H9 (cell line): ENCODE measurements around the gene KRTCAP2. TPM values are rescaled to one million over a fixed set of nuclear protein-coding genes. Genes with fewer than 3 reads are reported as not detected.

Experiments
- DNase-seq: peaks from one replicate; pipeline ENCODE4 v3.0.0-alpha.2; 2017
- H2AFZ ChIP-seq: one replicate; pipeline ENCODE4 v1.6.1; 2013; ENCODE audit warnings: mild to moderate bottlenecking, low read length, control low read depth, moderate library complexity
- H2AK5ac ChIP-seq: 2 replicates; pipeline ENCODE4 v1.6.1; 2013; ENCODE audit warnings: low read length, control low read depth, mixed read lengths; ENCODE audit not compliant: insufficient read length
- H2BK120ac ChIP-seq: one replicate; pipeline ENCODE4 v1.6.1; 2013; ENCODE audit warnings: low read depth, mild to moderate bottlenecking, low read length, control low read depth, inconsistent platforms; ENCODE audit not compliant: poor library complexity, severe bottlenecking
- H2BK12ac ChIP-seq: 2 replicates; pipeline ENCODE4 v1.6.1; 2013; ENCODE audit warnings: low read length, control low read depth, mixed read lengths, low read depth; ENCODE audit not compliant: insufficient read length
- H2BK15ac ChIP-seq: 2 replicates; pipeline ENCODE4 v1.6.1; 2013; ENCODE audit warnings: low read depth, low read length, control low read depth
- H2BK20ac ChIP-seq: one replicate; pipeline ENCODE4 v1.6.1; 2013; ENCODE audit warnings: low read depth, mild to moderate bottlenecking, low read length, control low read depth, inconsistent platforms; ENCODE audit not compliant: poor library complexity, severe bottlenecking
- H2BK5ac ChIP-seq: 2 replicates; pipeline ENCODE4 v1.6.1; 2013; ENCODE audit warnings: low read length, control low read depth, mixed read lengths; ENCODE audit not compliant: insufficient read length
- H3K14ac ChIP-seq: 2 replicates; pipeline ENCODE4 v1.6.1; 2013; ENCODE audit warnings: low read length, control low read depth; ENCODE audit not compliant: insufficient read depth
- H3K18ac ChIP-seq: 2 replicates; pipeline ENCODE4 v1.6.1; 2013; ENCODE audit warnings: low read depth, mild to moderate bottlenecking, mixed read lengths, low read length, control low read depth; ENCODE audit not compliant: insufficient read length
- H3K23ac ChIP-seq: 2 replicates; pipeline ENCODE4 v1.6.1; 2013; ENCODE audit warnings: low read length, control low read depth, mixed read lengths, low read depth; ENCODE audit not compliant: insufficient read length
- H3K23me2 ChIP-seq: 2 replicates; pipeline ENCODE4 v1.6.1; 2013; ENCODE audit warnings: low read depth, mild to moderate bottlenecking, mixed read lengths, low read length, control low read depth; ENCODE audit not compliant: insufficient read length, poor library complexity, severe bottlenecking
- H3K27ac ChIP-seq: 2 replicates; pipeline ENCODE4 v1.5.1; 2013; ENCODE audit warnings: low read length, control low read depth, mixed read lengths, low read depth; ENCODE audit not compliant: insufficient read length
- H3K27me3 ChIP-seq: 2 replicates; pipeline ENCODE4 v1.6.1; 2013; ENCODE audit warnings: low read length, control low read depth, inconsistent platforms; ENCODE audit not compliant: insufficient read depth
- H3K4ac ChIP-seq: 2 replicates; pipeline ENCODE4 v1.6.1; 2013; ENCODE audit warnings: low read depth, mild to moderate bottlenecking, control low read depth, inconsistent platforms, low read length, moderate library complexity
- H3K4me1 ChIP-seq: 2 replicates; pipeline ENCODE4 v1.6.1; 2013; ENCODE audit warnings: low read length, control low read depth, inconsistent platforms; ENCODE audit not compliant: insufficient read depth
- H3K4me2 ChIP-seq: 2 replicates; pipeline ENCODE4 v1.6.1; 2013; ENCODE audit warnings: low read length, control low read depth, mixed read lengths; ENCODE audit not compliant: insufficient read length, insufficient read depth
- H3K56ac ChIP-seq: 2 replicates; pipeline ENCODE4 v1.6.1; 2013; ENCODE audit warnings: low read depth, mild to moderate bottlenecking, mixed read lengths, low read length, control low read depth; ENCODE audit not compliant: insufficient read length
- H3K79me1 ChIP-seq: 2 replicates; pipeline ENCODE4 v1.6.1; 2013; ENCODE audit warnings: low read depth, mild to moderate bottlenecking, moderate library complexity, low read length, control low read depth, inconsistent platforms; ENCODE audit not compliant: insufficient read depth, poor library complexity, severe bottlenecking
- H3K79me2 ChIP-seq: 2 replicates; pipeline ENCODE4 v1.6.1; 2013; ENCODE audit warnings: low read length, control low read depth, inconsistent platforms; ENCODE audit not compliant: insufficient read depth
- H3K9ac ChIP-seq: 2 replicates; pipeline ENCODE4 v1.6.1; 2013; ENCODE audit warnings: low read length, control low read depth, mixed read lengths; ENCODE audit not compliant: insufficient read length; ENCODE audit errors: extremely low read depth
- H3K9me3 ChIP-seq: one replicate; pipeline ENCODE4 v1.6.1; 2013; ENCODE audit warnings: low read depth, low read length, inconsistent platforms; ENCODE audit not compliant: control insufficient read depth
- H3T11ph ChIP-seq: one replicate; pipeline ENCODE4 v1.6.1; 2013; ENCODE audit warnings: mild to moderate bottlenecking, low read length, control low read depth, inconsistent platforms
- H4K20me1 ChIP-seq: one replicate; pipeline ENCODE4 v1.6.1; 2013; ENCODE audit not compliant: control insufficient read depth, insufficient read length, insufficient read depth
- H4K5ac ChIP-seq: 2 replicates; pipeline ENCODE4 v1.6.1; 2013; ENCODE audit warnings: low read depth, mild to moderate bottlenecking, mixed read lengths, low read length, control low read depth; ENCODE audit not compliant: insufficient read length
- H4K8ac ChIP-seq: replicated peaks from 2 replicates; pipeline ENCODE4 v1.6.1; 2013; ENCODE audit warnings: low read length, control low read depth, mixed read lengths, low read depth; ENCODE audit not compliant: insufficient read length
- H4K91ac ChIP-seq: 2 replicates; pipeline ENCODE4 v1.6.1; 2013; ENCODE audit warnings: low read depth, mild to moderate bottlenecking, moderate library complexity, mixed read lengths, low read length, control low read depth; ENCODE audit not compliant: insufficient read length
- H3K27ac Mint-ChIP-seq, 3 experiments: 2 replicates in 2 of 3; 3 replicates in 1 of 3; pipeline ENCODE4 v1.8.0; 2020 to 2021; ENCODE audit warnings: mixed read lengths in 3 of 3, mild to moderate bottlenecking in 1 of 3, moderate library complexity in 1 of 3
- H3K27me3 Mint-ChIP-seq: 2 replicates; pipeline ENCODE4 v1.8.0; 2021; ENCODE audit warnings: low read depth, mild to moderate bottlenecking, moderate library complexity, mixed read lengths
- H3K36me3 Mint-ChIP-seq, 3 experiments: 2 replicates in 2 of 3; 3 replicates in 1 of 3; pipeline ENCODE4 v1.8.0; 2020 to 2021; ENCODE audit warnings: low read depth in 3 of 3, mixed read lengths in 3 of 3; ENCODE audit not compliant: insufficient read depth in 1 of 3
- H3K4me1 Mint-ChIP-seq, 2 experiments: 2 replicates each; pipeline ENCODE4 v1.8.0; 2020; ENCODE audit warnings: mixed read lengths in 2 of 2
- H3K4me3 Mint-ChIP-seq, 2 experiments: 2 replicates in 1 of 2; 3 replicates in 1 of 2; pipeline ENCODE4 v1.8.0; 2020 to 2021; ENCODE audit warnings: mild to moderate bottlenecking in 2 of 2, mixed read lengths in 2 of 2, moderate library complexity in 1 of 2
- H3K9me3 Mint-ChIP-seq, 2 experiments: 2 replicates in 1 of 2; 3 replicates in 1 of 2; pipeline ENCODE4 v1.8.0; 2020; ENCODE audit warnings: mild to moderate bottlenecking in 2 of 2, mixed read lengths in 2 of 2, moderate library complexity in 1 of 2
- WGBS: extraction: QIAGEN DNeasy Blood & Tissue Kit; methylation state at CpG from one replicate; pipeline ENCODE4 v1.1.7; 2013; ENCODE audit warnings: missing lambda C conversion rate, low lambda C conversion rate, mixed read lengths; ENCODE audit not compliant: insufficient read length; ENCODE audit errors: extremely low coverage; 5-methylcytosine and 5-hydroxymethylcytosine counted together
- total RNA-seq: library from RNA; stranded (reverse); gene quantifications from 2 replicates; pipeline ENCODE4 v1.2.1, GENCODE V29; 2021
- TF ChIP-seq, protein P1 (sequence below): fragments of 200-600 bp; sonication (generic); conservative IDR thresholded peaks from 3 replicates; pipeline ENCODE4 v1.8.0; 2021; ENCODE audit warnings: antibody characterized with exemption, mild to moderate bottlenecking

The KRTCAP2 gene
- total RNA-seq, 1 experiment from 2014 or later = 149 TPM

DNA sequence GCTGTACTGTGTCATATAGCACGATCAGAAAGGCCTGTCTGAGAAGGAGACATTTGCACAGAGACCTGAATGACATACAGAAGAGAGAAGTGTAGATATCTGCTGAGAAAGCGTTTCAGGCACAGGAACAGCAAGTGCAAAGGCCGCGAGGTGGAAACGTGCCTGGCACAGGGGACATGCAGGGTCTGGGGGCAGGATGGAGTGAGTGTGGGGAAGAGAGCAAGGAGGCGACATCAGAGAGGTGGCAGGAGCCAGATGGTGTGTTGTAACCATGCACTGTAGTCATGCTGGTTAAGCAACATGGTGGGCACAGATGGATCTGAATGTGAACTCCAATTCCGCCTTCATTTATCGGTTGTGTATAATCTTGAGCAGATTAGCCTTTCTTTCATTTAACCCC is 13.0 kb downstream of the KRTCAP2 start:
- H3K4me1 Mint-ChIP-seq = no peaks in the 10 kb centered on the region
- H4K5ac ChIP-seq = no peak overlapping the region
- H3K79me1 ChIP-seq = no peaks in the 10 kb centered on the region
- H3K27ac Mint-ChIP-seq = no peak overlapping the region
- H3K27ac ChIP-seq = no peak overlapping the region
- H3K18ac ChIP-seq = no peak overlapping the region
- H3K4me3 Mint-ChIP-seq = no peak overlapping the region
- no peaks in the 10 kb centered on the region for H3K9me3 ChIP-seq
- no peak overlapping the region for H3K56ac ChIP-seq
- no peak overlapping the region for H4K91ac ChIP-seq
- no peak overlapping the region for H4K8ac ChIP-seq
- no peak overlapping the region for H3K9ac ChIP-seq
- H3K27me3 Mint-ChIP-seq = peaks cover 27% of the 10 kb centered on the region
- H3K4me1 ChIP-seq = no peaks in the 10 kb centered on the region
- no peak overlapping the region for H2BK12ac ChIP-seq
- no peaks in the 10 kb centered on the region for H4K20me1 ChIP-seq
- H3K36me3 Mint-ChIP-seq = no peaks in the 10 kb centered on the region
- H3K14ac ChIP-seq = no peak overlapping the region
- no peak for DNase-seq
- no peak overlapping the region for H3K23ac ChIP-seq
- H2BK120ac ChIP-seq = no peak overlapping the region
- H3T11ph ChIP-seq = no peak overlapping the region
- H3K4me2 ChIP-seq = no peak overlapping the region
- no peak overlapping the region for H2AK5ac ChIP-seq
- no CpG with 5 or more reads among the region's 8 CpGs for WGBS
- no peak overlapping the region for H2BK15ac ChIP-seq
- no peak overlapping the region for H2AFZ ChIP-seq
- H3K27me3 ChIP-seq = no peaks in the 10 kb centered on the region
- H3K9me3 Mint-ChIP-seq = peaks cover 0 to 5% of the 10 kb centered on the region in 2 experiments; a peak in 3 of 5 replicates
- H2BK5ac ChIP-seq = no peak overlapping the region
- no peak overlapping the region for H3K4ac ChIP-seq
- TF ChIP-seq, protein P1, sequence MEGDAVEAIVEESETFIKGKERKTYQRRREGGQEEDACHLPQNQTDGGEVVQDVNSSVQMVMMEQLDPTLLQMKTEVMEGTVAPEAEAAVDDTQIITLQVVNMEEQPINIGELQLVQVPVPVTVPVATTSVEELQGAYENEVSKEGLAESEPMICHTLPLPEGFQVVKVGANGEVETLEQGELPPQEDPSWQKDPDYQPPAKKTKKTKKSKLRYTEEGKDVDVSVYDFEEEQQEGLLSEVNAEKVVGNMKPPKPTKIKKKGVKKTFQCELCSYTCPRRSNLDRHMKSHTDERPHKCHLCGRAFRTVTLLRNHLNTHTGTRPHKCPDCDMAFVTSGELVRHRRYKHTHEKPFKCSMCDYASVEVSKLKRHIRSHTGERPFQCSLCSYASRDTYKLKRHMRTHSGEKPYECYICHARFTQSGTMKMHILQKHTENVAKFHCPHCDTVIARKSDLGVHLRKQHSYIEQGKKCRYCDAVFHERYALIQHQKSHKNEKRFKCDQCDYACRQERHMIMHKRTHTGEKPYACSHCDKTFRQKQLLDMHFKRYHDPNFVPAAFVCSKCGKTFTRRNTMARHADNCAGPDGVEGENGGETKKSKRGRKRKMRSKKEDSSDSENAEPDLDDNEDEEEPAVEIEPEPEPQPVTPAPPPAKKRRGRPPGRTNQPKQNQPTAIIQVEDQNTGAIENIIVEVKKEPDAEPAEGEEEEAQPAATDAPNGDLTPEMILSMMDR = no peak
- no peaks in the 10 kb centered on the region for H3K79me2 ChIP-seq
- no peaks in the 10 kb centered on the region for H3K23me2 ChIP-seq
- no peak overlapping the region for H2BK20ac ChIP-seq
